ENCODE data around the gene SPATA31A3.
"Not testable (repeated sequence)": the region's sequence is repeated elsewhere in the genome, so short reads cannot be mapped to it uniquely, and the experiment has no call there.

SPATA31A3 gene

GRCh38 chr9:66992450-66992849 lies at the start of gene SPATA31A3:
TSS of gene SPATA31A3 (minus strand) at chr9:66992550. CDS start at chr9:66992521, 29 bp downstream.
- H3K4me3 ChIP-seq (replicated peaks; ENCODE audit: low read depth, low read length); DNase-seq (ENCODE audit: extremely low read depth, insufficient read length); H3K36me3 ChIP-seq (ENCODE audit: control insufficient read depth, insufficient read depth, low read length); H3K27me3 ChIP-seq (replicated peaks; ENCODE audit: control insufficient read depth, insufficient read depth, low read length): not testable (repeated sequence)

GRCh38 chr9:66952576-66952975 lies 39.8 kb downstream of the SPATA31A3 start:
- not testable (repeated sequence) for H3K36me3 ChIP-seq (ENCODE audit: control insufficient read depth, insufficient read depth, low read length); H3K4me3 ChIP-seq (replicated peaks; ENCODE audit: low read depth, low read length); H3K27me3 ChIP-seq (replicated peaks; ENCODE audit: control insufficient read depth, insufficient read depth, low read length); DNase-seq (ENCODE audit: extremely low read depth, insufficient read length)

GRCh38 chr9:66942400-66943155 lies 49.8 kb downstream of the SPATA31A3 start:
- H3K36me3 ChIP-seq (ENCODE audit: control insufficient read depth, insufficient read depth, low read length); H3K27me3 ChIP-seq (replicated peaks; ENCODE audit: control insufficient read depth, insufficient read depth, low read length); H3K4me3 ChIP-seq (replicated peaks; ENCODE audit: low read depth, low read length); DNase-seq (ENCODE audit: extremely low read depth, insufficient read length): not testable (repeated sequence)

GRCh38 chr9:66939878-66940830 lies 52.2 kb downstream of the SPATA31A3 start:
- H3K27me3 ChIP-seq (replicated peaks; ENCODE audit: control insufficient read depth, insufficient read depth, low read length); DNase-seq (ENCODE audit: extremely low read depth, insufficient read length); H3K4me3 ChIP-seq (replicated peaks; ENCODE audit: low read depth, low read length); H3K36me3 ChIP-seq (ENCODE audit: control insufficient read depth, insufficient read depth, low read length): not testable (repeated sequence)

GRCh38 chr9:66938322-66938721 lies 54.0 kb downstream of the SPATA31A3 start:
- not testable (repeated sequence) for DNase-seq (ENCODE audit: extremely low read depth, insufficient read length); H3K4me3 ChIP-seq (replicated peaks; ENCODE audit: low read depth, low read length); H3K27me3 ChIP-seq (replicated peaks; ENCODE audit: control insufficient read depth, insufficient read depth, low read length); H3K36me3 ChIP-seq (ENCODE audit: control insufficient read depth, insufficient read depth, low read length)

- not testable (repeated sequence) for H3K4me3 ChIP-seq (replicated peaks; ENCODE audit: low read depth, low read length); H3K36me3 ChIP-seq (ENCODE audit: control insufficient read depth, insufficient read depth, low read length); DNase-seq (ENCODE audit: extremely low read depth, insufficient read length); H3K27me3 ChIP-seq (replicated peaks; ENCODE audit: control insufficient read depth, insufficient read depth, low read length)
Measured at GRCh38 chr9:66937662-66938061, 54.7 kb downstream of the SPATA31A3 start.
